Sigmoid colon (tissue), 4 donors: ENCODE results near the gene BACH1.

Experiments used
- CTCF ChIP-seq, 4 experiments: fragments of 450-650 bp in 3 of 4; fragments of 200-600 bp in 1 of 4; IDR thresholded peaks; one replicate each; pipeline ENCODE4 v1.5.1; 2016 to 2019; ENCODE audit warnings: antibody characterized with exemption in 4 of 4, mild to moderate bottlenecking in 3 of 4, moderate library complexity in 2 of 4
- EP300 ChIP-seq, 4 donors: sonication (generic); formaldehyde crosslinking; IDR thresholded peaks; one replicate each; pipeline ENCODE4 v1.6.1; 2017; ENCODE audit warnings: antibody characterized with exemption in 4 of 4
- POLR2A ChIP-seq, 2 donors: fragments of 450-650 bp; IDR thresholded peaks; one replicate each; pipeline ENCODE4 v1.6.1; 2016; ENCODE audit warnings: antibody characterized with exemption in 2 of 2, mild to moderate bottlenecking in 2 of 2, moderate library complexity in 2 of 2
- POLR2AphosphoS5 ChIP-seq, 4 donors: sonication (generic); formaldehyde crosslinking; IDR thresholded peaks; one replicate each; pipeline ENCODE4 v1.6.1; 2017; ENCODE audit warnings: antibody characterized with exemption in 4 of 4

GRCh38 chr21:29296446-29296845 is 2.3 kb upstream of the BACH1 start:
- TF ChIP-seq CTCF (IDR thresholded peaks at IDR 0.05): no peak
- TF ChIP-seq POLR2A (IDR thresholded peaks at IDR 0.05): no peak
- TF ChIP-seq POLR2AphosphoS5 (IDR thresholded peaks at IDR 0.05): no peak
- TF ChIP-seq EP300 (IDR thresholded peaks at IDR 0.05): no peak
